Measurements from ENCODE around the gene LPAR3.

LPAR3 gene

GRCh38 chr1:84857906-84858305 is 35.1 kb downstream of the LPAR3 start:
- no peak for DNase-seq (ENCODE audit: low read depth in 3 of 3)

- no peak for DNase-seq (ENCODE audit: low read depth in 3 of 3)
These were observed 36.2 kb downstream of the LPAR3 start for GRCh38 chr1:84856726-84857270.

- DNase-seq (ENCODE audit: low read depth in 3 of 3): no peak
These were observed 37.0 kb downstream of the LPAR3 start for GRCh38 chr1:84855691-84856630.

- DNase-seq (ENCODE audit: low read depth in 3 of 3): no peak
These were observed 37.8 kb downstream of the LPAR3 start for GRCh38 chr1:84855168-84855567.

DNA sequence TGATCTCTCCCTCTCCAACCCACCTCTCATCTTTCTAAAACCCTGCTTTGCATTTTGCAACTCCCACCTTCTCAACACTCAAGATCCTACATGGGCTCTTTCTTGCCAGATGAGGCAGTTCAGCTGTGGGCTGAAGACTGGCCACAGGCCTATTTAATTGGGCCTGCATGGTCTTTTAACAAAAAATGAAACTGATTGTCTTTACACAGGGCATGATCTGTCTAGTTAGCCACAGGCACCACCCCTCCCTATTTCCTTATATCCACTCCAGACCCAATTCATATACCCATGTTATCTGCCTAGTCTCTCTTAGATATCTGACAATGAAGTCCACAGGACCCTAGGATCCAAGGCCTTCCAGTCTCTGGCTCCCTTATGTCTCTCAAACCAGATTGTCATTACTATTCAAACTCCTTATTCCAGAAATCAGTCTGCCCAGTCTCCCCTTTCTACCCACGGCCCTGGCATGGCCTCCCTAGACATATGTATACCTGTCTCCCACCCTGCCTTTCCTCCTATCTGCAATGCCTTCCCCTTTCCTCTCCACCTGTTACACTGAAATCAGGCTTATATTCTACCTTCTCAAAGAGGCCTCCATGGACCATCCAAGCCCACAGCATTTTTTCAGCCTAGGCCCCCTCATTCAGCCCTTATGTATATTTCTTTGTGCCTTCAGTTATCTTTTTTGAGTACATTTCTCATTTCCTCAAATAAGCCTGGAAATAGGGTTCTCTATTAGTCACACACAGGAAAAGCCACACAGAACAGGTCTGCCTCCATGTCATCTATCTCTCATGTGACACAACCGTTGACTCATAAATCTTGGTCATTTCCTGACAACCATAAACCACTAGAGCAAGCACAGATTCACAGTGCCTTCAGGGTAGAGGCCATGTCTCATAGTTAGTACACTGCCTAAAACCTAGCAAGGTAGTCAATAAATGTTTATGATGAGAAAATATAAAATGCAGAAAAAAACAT is 39.0 kb downstream of the LPAR3 start:
- DNase-seq (ENCODE audit: low read depth in 3 of 3): peak in 2 of 3 experiments; percentile 12 to 24

- no peak for DNase-seq (ENCODE audit: low read depth in 3 of 3)
These were observed 41.2 kb downstream of the LPAR3 start for GRCh38 chr1:84851839-84852238.

DNA sequence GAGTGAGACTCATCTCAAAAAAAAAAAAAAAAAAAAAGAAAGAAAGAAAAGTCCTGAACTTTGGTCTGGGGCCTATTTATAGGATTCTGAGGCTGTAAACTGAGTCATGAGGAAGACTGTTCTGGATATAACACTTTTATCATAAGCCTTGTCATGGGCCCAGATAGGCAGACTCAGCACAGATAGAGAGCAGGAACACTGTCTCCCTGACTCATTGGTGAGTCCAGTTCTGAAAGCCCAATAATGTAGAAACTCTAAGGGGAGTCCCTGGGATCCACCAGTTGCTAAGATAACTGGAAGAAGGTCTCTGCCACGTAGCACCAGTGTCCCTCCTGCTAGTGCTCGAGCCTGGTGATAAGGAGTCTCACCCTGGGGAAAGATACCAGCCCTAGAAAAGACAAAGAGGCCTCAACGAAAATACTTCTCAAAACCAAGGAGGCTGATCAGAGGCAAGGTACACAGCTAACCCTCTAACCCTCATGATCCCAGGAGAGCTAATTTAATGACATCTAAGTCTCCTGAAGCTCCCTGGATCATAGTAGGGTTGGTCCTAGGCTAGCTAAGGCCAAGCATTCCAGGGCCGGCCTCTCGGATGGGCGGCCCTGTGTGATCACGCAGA is 43.5 kb downstream of the LPAR3 start:
- DNase-seq (ENCODE audit: low read depth in 3 of 3): no peak

DNA sequence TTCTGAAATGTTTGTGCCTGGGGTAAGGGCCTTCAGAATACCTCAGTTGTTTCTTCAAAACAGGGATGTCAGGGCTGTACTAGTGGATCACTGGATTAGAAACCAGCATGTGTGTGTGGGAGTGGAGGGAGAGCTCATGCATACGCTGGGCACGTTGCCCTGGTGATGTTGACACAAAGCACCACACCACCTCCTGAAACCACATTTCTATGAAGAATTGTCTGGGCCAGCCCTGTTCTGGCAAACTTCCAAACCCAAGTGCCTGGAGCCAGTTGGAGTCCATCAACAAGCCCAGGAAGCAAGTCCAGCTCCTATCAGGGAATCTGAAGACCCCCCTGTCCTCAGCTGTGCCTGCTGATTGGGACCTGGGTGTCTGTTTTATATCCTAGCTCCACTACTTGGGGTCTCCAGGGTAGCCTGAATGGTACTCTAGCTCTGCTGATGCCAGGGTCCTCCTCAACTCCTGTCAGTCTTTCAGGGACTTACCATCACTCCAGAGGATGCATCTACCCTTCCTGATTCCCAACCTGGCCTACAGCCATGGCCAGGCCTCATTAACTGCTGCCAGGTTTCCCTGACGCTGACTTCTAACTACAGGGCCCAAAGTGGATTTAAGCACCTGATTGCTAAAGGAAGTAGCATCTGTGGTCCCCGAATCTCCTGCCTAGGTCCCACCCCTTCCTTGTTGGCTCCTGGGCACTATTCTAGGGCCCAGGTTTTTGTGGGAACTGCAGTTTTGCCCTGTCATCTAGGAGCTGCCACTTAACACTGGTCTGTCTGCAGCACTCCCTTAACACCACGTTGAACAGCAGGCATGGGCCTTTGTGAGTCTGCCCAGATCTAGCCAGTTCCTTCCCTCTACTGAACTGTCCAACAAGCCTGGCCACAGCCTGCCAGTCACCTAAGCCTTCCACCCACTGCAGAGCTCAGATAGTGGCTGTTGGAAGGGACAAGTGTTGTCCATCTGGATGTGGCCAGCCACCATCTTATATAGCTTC is 45.5 kb downstream of the LPAR3 start:
- DNase-seq (ENCODE audit: low read depth in 3 of 3): no peak

DNA sequence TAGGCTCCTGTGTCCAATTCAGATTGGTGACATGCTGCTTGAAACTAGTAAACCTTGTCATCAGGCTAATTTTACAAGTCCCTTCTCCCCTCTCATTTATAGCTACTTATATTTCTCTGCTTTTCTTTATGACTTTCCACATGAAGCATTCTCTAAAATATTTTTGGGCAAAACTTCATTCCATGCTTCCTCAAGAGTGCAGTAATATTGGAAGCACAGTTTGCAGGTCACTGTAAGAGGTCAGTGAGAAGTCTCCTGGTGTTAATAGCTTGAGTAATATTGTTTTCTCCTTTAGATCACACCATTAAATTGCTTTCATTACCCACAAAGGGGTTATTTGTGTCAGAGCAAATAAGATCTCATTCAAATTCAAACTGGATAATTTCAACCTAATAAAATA is 46.6 kb downstream of the LPAR3 start:
- DNase-seq (ENCODE audit: low read depth in 3 of 3): no peak

DNA sequence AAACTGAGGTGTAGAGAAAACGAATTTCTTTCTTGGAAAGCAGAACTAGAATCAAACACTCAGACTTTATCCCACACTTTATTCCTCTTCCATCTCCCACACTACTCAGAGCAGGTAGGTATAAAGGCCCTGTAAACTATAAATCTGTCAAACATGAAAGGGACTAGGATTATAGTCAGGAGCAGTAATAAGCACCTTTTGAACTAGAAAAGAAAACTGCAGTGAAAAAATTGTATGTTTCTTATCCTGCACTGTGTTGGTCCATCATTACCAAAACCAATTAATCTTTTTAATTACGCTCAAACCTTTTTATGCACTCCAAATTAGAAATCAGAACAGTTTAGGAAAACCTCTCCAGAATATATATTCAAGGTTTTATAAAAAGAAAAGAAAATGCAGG is 47.6 kb downstream of the LPAR3 start:
- no peak for DNase-seq (ENCODE audit: low read depth in 3 of 3)

DNA sequence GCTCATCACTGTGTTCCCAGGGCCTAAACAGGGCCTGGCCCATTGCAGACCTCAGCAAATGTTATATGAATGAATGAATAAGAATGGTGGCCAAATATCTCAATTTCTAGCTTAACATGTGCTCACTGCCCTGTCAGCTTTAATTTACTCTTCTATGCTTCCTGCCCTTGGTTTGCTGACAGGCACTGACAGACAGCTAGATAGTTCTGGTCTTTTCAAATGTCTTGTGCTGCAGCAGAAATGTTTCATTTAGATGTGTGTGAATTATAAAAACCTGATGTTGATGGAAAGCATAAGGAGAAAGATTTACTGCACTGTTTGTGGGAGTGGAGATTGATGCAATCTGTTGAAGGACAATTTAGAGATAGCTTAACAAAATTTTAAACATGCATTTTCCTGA is 48.9 kb downstream of the LPAR3 start:
- no peak for DNase-seq (ENCODE audit: low read depth in 3 of 3)

DNA sequence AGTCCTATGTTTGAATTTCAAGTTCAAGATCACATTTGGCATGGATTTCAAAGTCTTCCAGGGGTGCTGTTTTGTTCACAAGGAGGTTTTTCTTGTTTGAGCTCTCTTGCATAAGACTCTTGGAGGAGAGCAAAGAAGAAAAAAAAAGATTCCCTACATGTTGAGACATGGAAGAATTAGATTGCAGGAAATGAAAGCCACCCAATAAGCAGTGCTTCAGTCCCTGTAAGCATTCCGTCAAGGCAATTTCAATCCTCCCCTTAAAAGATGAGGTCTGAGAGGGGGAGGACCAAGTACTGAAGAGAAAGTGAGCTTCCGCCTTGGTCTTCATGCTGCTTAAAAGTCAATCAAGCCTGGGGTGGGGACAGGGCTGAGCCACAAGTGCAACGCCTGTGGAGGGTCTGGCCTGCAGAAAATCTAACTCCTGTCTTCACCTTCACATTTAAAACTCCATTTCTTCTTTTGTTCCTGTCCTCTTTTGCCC is 50.2 kb downstream of the LPAR3 start:
- DNase-seq (ENCODE audit: low read depth in 3 of 3): no peak

DNA sequence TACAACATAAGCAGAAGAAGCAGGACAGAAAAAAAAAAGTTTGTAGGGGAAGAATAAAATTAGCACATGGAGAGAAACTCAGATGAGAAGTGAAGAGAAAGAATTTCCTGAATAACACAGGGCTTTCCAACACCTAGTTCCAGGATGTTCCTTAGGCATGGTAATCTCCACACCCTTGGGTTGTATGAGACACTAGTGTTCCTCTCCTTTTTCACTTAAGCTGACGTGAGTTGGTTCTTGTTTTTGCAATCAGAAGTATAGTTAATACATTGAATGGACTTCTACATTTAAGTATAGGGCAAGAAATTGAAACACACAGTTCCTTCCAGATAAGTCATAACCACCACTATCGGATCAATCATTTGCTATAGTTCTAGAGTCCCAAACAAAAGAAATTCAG is 51.0 kb downstream of the LPAR3 start:
- no peak for DNase-seq (ENCODE audit: low read depth in 3 of 3)

DNA sequence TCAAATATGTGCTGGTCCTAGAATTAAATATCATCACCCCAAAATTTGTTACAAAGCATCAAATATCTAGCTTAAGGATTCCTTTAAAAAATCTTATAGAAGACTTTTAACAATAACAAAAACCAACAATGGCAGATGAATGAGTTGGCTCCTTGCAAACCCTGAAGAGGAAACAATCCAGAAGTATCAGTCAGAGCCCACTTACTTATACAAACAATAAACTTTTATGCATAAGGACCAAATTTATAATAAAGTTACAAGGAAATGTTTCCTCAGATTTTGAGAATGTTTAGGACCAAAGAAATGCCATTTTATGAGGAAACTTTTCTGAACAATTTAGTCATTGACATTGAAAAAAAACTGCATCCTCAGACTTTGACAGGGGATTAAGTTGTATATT is 52.7 kb downstream of the LPAR3 start:
- no peak for DNase-seq (ENCODE audit: low read depth in 3 of 3)

GRCh38 chr1:84839544-84839943 is 53.5 kb downstream of the LPAR3 start:
- DNase-seq (ENCODE audit: low read depth in 3 of 3): no peak

- no peak for DNase-seq (ENCODE audit: low read depth in 3 of 3)
These were observed 56.9 kb downstream of the LPAR3 start for GRCh38 chr1:84836145-84836544.

GRCh38 chr1:84835169-84835568 is 57.8 kb downstream of the LPAR3 start:
- DNase-seq (ENCODE audit: low read depth in 3 of 3): no peak

DNA sequence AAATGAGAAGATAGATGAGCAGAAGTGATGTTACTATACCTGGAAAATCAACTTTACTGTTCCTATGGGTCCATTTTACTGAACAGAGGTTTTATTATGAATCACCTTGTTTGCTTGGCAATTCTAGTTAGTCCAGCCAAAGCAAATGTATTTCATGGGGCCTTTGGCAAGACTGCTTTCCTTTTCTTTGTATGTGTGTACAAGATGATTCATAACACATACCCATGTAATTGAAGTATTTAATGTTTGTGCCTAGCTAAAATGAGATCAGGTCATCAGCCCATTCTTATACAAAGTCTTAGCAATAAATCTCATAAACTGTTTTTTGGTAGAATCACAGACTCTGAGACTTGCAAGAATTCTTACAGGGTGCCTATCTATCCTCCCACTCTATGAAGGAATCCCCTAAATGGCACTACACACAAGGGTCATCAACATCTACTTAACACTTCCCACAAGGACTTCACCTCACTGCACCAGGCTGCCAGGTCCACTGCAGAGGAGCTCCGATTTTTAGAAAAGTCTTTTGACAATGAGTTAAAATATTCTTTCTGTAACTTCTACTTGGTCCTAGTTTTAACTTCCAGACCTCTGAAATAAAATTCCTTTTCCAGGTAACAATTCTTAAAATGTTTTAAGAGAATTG is 58.5 kb downstream of the LPAR3 start:
- no peak for DNase-seq (ENCODE audit: low read depth in 3 of 3)

- DNase-seq (ENCODE audit: low read depth in 3 of 3): no peak
These were observed 59.8 kb downstream of the LPAR3 start for GRCh38 chr1:84833194-84833593.

DNA sequence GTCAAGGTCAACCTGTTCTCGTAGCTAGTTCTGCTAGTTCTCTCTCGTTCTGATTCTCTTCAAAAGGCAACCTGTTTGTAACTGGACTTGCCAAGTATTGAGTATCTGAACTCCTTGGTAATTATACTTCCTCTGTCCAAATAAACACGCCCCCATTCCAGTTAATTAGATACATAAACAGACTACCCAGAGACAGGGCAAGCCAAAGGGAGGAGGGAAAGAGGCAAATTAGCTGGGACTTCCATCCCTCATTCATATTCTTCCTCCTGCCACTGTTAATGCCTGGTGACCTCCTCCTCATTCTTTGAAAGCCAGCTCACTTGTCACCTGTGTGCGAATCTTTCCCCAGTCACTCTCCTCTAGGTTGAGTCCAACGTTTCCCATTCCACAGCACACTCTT is 62.9 kb downstream of the LPAR3 start:
- no peak for DNase-seq (ENCODE audit: low read depth in 3 of 3)

Measured in stimulated activated CD4-positive, alpha-beta T cell treated with anti-CD3 and anti-CD28 coated beads, TNF-alpha, amount 100 ng/mL, for 24 hours (primary cell).